NCI-H1417 (cell line): ENCODE measurements around the gene ADAMTS18.
"Not testable (repeated sequence)": the region's sequence is repeated elsewhere in the genome, so short reads cannot be mapped to it uniquely, and the experiment has no call there.

Source experiments
- DNase-seq, 3 experiments: peaks; one replicate each; lab custom pipeline; 2025; lab: John Stamatoyannopoulos, UW

Gene ADAMTS18

DNA sequence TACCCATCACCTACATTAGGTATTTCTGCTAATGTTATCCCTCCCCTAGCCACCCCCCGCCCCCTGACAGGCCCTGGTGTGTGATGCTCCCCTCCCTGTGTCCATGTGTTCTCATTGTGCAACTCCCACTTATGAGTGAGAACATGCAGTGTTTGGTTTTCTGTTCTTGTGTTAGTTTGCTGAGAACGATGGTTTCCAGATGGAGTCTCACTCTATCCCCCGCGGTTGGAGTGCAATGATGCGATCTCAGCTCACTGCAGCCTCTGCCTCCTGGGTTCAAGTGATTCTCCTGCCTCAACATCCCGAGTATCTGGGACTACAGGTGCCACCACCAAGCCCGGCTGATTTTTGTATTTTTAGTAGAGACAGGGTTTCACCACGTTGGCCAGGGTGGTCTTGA lies 155.5 kb downstream of the ADAMTS18 start:
- not testable (repeated sequence) for DNase-seq

DNA sequence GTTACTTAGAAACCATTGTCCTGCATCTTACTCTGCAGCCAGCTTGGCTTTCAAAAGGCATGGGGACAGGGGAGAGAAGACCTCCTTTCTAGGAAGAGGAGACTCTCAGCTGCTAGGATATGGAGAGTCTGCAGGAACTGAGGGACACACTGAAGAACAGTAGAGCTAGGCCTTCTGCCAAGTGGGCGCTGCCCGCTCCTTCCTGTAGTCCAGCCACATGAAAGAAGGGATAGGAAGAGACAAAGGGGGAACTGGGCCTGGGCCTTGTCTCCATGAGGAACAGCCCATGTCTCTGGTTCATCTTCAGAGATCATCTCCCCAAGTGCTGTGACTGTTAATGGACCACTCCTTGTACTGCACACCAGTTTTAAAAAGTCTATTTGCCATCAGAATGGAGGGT lies 157.3 kb downstream of the ADAMTS18 start:
- DNase-seq, result no peak

DNA sequence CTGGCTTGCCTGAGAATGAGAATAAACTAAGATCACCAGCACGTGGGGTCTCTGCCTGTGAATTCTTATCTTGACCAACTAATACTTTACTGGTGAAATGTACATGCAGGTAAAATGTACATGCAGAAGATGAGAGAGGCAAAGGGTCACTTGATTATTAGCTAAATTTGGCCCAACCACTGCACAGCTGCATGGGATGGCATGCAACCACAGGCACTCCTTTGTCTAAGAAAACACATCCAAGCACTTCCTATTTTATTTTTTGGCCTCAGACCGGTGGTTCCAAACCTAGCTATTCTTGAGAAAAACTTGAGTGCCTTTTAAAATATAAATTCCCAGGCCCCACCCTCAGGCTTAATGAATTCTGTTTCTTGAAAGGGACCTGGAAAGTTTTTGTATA lies 157.7 kb downstream of the ADAMTS18 start:
- no peak for DNase-seq

DNA sequence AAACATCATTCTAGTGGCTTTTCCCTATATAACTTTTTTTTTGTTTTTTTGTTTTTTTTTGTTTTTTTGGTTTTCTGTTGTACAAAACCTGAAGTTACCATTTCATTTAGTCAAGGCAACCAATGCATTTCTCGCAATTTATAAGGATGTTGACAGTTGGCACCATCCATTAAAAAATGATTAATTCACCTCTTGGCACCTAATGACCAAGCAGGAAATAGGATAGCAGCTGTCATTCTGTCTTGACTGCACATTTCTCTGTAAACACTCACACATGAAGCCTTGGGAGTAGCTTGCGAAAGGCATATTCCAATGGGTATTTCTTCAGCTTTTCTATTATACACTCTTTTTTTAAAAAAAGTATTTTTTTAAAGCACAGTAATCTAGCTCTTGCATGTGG lies 158.2 kb downstream of the ADAMTS18 start:
- peak in 2 of 3 experiments; percentile 41 to 81 for DNase-seq

DNA sequence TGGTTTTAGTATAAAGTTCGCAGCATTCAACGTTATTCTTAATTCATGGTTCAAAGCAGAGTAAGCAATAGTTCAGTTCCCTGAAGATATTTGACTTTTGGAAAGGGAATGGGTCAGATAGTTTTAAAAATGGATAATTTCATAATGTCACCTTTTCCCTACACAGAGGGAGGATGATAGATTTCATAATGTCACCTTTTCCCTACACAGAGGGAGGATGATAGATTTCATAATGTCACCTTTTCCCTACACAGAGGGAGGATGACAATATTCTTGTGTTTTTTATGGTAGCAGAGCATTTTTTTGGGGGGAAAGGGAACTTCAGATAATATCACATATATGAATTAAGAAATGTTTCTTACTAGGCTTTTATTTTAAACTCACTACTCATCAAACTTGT lies 159.5 kb downstream of the ADAMTS18 start:
- not testable (repeated sequence) for DNase-seq

DNA sequence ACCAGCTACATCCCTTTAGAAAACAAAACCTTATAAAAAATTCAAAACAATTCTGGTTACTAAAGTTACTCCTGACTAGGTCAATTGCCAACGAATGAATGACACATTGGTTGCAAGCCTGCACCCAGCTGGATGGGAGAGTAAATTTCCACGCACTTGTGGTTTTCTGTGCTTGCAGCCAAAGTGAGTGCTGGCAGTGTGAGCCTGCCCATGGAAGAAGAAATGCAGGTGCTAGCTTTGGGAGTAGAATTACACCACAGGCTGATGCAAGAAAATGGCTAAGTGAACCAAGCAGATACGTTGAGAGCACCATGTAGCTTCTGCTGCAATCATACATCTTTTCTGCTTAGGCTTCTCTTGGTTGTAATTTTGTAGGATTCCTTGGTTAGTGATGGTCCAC lies 161.0 kb downstream of the ADAMTS18 start:
- peak in 1 of 3 experiments; percentile 49 for DNase-seq

DNA sequence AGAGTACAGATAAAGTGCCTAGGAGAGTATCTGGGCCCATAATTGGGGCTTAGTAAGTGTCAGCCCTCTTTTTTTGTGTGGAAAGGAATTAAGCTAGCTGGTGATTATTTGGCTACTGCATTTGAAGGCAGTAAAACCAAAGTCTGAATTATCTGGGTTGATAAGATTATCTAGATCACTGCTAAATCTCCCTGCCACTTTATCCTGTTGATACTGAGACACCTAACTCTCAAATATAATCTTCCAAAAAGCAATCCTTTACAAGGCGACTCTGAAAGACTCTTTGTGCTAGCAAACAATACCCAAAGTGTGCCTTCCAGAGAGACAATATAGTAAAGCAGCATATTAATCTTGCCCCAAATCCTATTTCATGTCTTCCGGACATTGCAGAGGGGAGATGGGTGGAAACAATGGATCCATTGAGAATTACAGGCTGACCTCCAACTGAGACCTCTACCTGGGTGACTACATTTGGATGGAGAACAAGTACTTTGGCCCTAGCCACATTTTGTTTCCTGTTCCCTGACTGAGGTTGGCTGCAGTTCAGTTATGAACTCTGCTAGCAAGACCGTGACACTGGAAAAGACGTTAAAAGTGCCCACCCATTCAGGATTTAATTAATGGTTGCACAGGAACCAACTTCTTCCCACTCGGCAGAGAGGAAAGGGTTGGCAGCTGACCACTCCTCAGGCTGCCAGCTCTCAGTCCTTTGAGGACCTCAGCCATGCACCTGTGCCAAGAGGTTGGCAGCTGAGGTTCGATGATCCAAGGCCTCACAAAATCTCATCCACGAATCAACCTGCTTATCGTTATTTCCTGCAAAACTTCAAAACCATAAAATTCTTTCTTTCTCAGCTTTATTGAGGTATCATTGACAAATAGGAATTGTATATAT lies 163.1 kb downstream of the ADAMTS18 start:
- DNase-seq, result no peak

DNA sequence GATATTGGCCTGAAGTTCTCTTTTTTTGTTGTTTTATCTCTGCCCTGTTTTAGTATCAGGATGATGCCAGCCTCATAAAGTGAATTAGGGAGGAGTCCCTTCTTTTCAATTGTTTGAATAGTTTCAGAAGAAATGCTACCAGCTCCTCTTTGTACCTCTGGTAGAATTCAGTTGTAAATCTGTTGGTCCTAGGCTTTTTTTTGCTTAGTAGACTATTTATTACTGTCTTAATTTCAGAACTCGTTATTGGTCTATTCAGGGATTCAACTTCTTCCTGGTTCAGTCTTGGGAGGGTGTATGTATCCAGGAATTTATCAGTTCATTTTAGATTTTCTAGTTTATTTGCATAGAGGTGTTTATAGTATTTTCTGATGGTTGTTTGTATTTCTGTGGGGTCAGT lies 168.6 kb downstream of the ADAMTS18 start:
- not testable (repeated sequence) for DNase-seq

DNA sequence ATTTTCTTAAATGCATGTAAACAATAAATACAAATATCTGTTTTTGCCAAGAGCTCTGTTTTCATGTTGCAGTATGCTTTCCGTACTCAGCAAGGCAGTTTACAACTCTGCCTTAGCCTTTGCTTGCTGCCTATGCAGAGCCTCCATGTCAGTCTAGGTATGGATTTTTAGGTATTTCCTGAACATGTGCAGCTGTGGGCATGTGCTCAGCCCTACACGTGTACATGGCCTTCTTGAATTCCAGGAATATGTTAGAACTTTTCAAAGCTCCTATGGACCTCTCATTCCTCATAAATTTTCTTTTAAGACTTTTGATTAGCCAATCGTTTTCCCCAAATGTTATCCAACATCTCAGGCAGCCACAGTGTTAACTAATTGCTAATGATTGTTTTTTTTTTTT lies 171.9 kb downstream of the ADAMTS18 start:
- DNase-seq, result no peak

DNA sequence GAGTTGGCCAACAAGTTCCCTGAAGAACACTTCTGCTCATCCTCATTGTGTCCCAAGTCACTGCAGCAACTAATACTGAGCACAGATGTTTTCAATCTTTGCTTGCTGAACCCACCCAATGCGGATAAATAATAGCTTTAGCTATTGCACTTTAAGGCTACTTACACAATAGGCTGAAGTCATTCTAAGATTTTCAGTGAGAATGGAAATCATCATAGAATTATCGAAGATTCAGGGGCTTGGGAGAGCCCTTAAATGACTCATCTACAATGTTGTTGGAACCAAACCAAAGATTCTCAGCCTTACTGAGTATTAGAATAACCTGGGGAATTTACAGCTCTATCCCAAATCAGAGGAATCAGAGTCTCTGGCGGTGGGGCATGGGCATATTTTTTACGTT lies 184.4 kb downstream of the ADAMTS18 start:
- DNase-seq, result no peak

DNA sequence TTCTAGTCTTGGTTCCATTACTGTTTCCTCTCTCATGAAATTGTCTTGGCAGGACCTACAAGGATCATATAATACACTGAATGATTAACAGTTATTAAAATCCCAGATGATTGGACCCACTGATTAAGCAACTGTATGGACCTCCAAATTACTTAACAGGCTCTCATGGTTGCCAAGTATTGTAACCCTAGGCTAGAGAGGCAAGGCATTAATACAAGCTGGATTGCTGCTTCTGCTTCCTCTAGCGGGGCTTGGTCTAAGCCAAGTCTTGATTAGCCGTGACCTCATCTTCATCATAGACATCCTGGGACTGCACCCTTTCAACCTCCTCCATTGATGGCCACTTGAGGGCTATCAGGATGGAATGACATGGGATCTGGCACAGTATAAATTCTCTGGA lies 188.7 kb downstream of the ADAMTS18 start:
- no peak for DNase-seq

DNA sequence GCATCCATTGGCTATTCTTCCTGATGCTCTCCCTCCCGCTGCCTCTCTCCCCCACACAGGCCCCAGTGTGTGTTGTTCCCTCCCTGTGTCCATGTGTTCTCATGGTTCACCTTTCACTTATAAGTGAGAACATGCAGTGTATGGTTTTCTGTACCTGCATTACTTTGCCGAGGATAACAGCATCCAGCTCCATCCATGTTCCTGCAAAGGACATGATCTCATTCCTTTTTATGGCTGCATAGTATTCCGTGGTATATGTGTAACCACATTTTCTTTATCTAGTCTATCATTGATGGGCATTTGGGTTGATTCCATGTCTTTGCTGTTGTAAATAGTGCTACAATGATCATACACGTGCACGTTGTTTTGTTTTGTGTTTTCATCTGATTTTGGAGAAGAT lies 192.4 kb downstream of the ADAMTS18 start:
- not testable (repeated sequence) for DNase-seq

DNA sequence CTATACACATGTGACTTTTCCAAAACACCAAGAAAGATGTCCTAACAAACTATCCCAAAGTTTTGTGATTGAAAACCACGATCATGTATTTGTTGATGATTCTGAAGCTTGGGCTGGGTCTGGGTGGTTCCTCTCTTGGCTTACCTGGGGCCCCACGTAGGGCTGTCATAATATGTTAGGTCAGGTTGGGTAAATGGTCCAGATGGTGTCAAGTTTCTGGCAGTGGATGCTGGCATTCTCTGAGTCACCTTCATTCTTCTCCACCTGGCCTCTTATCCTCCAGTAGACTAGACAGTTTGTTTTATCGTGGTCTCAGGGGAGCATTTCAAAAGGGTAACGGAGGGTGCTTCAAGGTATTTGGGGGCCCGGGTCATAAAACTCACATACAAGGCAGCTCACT lies 196.2 kb downstream of the ADAMTS18 start:
- DNase-seq, result peak in 1 of 3 experiments; percentile 56

DNA sequence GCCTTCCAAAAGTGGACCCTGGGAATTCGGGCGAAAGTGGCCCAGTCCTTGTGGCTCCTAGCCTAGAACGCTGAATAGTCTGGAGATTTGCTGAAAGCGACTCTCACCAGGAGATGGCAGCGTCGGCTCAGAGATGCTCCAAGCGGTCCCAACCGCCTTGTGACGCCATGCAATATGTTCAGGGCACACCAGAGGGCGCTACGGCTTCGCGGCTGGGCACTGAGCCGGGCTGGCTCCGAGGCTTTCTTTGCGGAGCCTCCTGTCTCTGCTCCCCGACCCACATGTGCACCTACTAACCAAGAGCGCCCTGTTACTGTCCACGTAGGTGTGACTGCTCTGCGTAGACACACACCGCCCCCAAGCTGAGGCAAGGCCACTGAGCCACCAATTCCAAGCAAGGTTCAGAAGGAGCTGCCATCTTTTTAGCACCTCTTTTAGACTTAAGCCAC lies 198.7 kb downstream of the ADAMTS18 start:
- DNase-seq, result peak; percentile 67 to 90 (median 85)

DNA sequence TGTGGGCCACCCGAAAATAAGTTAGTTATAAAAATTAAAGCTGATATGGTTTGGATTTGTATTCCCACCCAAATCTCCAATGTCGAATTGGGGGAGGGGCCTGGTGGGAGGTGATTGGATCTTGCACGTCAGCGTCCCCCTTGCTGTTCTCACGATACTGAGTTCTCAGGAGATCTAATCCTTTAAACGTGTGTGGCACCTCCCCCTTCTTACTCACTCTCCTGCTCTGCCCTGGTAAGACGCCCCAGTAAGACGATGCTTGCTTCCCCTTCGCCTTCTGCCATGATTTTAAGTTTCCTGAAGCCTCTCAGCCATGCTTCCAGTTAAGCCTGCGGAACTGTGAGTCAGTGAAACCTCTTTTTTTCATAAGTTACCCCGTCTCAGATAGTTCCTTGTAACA lies 200.2 kb downstream of the ADAMTS18 start:
- DNase-seq, result no peak

DNA sequence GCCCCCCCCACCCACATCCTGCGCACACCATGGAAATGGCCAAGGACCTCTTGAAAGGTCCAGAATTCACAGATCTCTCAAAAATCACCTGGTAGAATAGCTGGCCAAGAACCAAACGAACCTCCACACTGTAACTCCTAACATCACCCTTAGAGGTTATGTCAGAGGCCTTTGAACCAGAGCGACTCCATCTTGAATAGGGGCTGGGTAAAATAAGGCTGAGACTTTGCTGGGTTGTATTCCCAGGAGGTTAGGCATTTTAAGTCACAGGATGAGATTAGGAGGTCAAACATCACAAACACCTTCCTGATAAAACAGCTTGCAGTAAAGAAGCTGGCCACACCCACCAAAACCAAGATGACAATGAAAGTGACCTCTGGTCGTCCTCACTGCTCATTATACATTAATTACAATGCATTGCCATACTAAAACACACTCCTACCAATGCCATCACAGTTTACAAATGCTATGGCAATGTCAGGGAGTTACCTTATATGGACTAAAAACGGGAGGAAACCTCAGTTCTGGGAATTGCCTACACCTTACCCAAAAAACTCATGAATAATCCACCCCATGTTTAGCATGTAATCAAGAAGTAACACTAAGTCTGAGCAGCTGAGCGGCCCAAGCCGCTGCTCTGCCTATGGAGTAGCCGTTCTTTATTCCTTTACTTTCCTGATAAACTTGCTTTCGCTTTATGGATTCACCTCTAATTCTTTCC lies 200.9 kb downstream of the ADAMTS18 start:
- DNase-seq, result no peak
